Progenitor cell of endocrine pancreas (in vitro differentiated cells): ENCODE data around the gene STAT4. TPM values are rescaled to one million over a fixed set of nuclear protein-coding genes. Genes with fewer than 3 reads are reported as not detected.

Experiments
- DNase-seq: peaks from one replicate; pipeline ENCODE4 v3.0.0; 2021; ENCODE audit warnings: low spot score; ENCODE audit not compliant: unreplicated experiment
- H3K27ac Mint-ChIP-seq: 2 replicates; pipeline ENCODE4 v1.8.0; 2021; ENCODE audit warnings: mild to moderate bottlenecking, moderate library complexity, mixed read lengths
- H3K27me3 Mint-ChIP-seq: 2 replicates; pipeline ENCODE4 v1.8.0; 2021; ENCODE audit warnings: mixed read lengths
- H3K36me3 Mint-ChIP-seq: 2 replicates; pipeline ENCODE4 v1.8.0; 2022; ENCODE audit warnings: mixed read lengths; ENCODE audit not compliant: insufficient read depth
- H3K4me1 Mint-ChIP-seq: 2 replicates; pipeline ENCODE4 v1.8.0; 2021; ENCODE audit warnings: low read depth, mixed read lengths
- H3K4me3 Mint-ChIP-seq: 2 replicates; pipeline ENCODE4 v1.8.0; 2021; ENCODE audit warnings: low read depth, mild to moderate bottlenecking, moderate library complexity, mixed read lengths
- H3K9me3 Mint-ChIP-seq: 2 replicates; pipeline ENCODE4 v1.8.0; 2021; ENCODE audit warnings: low read depth, mixed read lengths
- total RNA-seq: library from RNA; stranded (reverse); gene quantifications from 2 replicates; pipeline ENCODE4 v1.2.1, GENCODE V29; 2021
- TF ChIP-seq, protein P1 (sequence below): fragments of 200-600 bp; sonication (generic); IDR thresholded peaks from one replicate; pipeline ENCODE4 v1.5.0; 2021; ENCODE audit warnings: antibody characterized with exemption, mild to moderate bottlenecking; ENCODE audit not compliant: unreplicated experiment

Gene STAT4
- total RNA-seq, 1 donor from 2014 or later: 18.8 TPM

DNA sequence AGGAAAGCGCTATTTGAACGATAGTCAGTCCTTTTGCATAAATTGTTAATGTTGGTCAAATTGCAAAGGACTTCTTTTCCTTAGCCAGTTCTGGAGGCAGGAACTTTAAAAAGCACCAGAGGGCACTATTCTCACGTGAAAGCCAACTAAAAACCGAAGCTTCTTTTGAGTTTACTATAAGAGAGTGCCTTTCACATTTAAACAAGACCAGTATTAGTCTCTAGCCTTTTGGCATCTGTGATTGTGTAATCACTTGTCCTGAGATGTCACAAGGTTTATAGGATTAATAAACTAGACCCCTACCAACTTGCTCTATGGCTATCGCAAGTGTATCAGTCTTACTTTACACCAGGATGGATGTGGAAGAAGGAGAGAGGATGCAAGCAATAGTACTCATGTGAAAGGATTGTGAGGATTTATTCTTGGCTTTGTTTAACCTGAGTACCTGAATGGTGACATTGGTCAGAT lies 14.4 kb upstream of the STAT4 start:
- TF ChIP-seq, protein P1, sequence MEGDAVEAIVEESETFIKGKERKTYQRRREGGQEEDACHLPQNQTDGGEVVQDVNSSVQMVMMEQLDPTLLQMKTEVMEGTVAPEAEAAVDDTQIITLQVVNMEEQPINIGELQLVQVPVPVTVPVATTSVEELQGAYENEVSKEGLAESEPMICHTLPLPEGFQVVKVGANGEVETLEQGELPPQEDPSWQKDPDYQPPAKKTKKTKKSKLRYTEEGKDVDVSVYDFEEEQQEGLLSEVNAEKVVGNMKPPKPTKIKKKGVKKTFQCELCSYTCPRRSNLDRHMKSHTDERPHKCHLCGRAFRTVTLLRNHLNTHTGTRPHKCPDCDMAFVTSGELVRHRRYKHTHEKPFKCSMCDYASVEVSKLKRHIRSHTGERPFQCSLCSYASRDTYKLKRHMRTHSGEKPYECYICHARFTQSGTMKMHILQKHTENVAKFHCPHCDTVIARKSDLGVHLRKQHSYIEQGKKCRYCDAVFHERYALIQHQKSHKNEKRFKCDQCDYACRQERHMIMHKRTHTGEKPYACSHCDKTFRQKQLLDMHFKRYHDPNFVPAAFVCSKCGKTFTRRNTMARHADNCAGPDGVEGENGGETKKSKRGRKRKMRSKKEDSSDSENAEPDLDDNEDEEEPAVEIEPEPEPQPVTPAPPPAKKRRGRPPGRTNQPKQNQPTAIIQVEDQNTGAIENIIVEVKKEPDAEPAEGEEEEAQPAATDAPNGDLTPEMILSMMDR: peak; percentile 72
- H3K4me3 Mint-ChIP-seq: no peak overlapping the region
- no peaks in the 10 kb centered on the region for H3K27me3 Mint-ChIP-seq
- H3K36me3 Mint-ChIP-seq: peaks cover 6% of the 10 kb centered on the region
- peaks cover 37% of the 10 kb centered on the region for H3K4me1 Mint-ChIP-seq
- H3K27ac Mint-ChIP-seq: peak overlapping the region; percentile 79
- DNase-seq: no peak
- H3K9me3 Mint-ChIP-seq: peaks cover 8% of the 10 kb centered on the region

DNA sequence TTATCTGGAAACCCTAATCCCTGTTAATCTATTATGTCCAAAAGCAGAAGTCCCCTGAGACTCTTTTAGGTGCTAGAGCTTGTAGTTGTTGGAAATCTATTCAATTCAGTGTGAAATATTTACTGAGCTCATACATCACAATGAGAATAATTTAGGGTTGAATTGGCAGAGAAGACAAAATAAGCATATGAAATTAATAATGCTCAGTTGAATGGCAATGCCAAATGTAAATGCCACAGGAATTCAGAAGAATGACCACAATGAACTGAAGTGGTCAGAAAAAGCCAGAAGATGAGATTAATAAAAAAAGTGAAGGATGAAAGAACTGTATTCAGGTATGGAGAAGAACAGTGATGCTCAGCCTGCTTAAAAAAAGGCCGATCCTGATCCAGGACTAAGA lies 8.0 kb upstream of the STAT4 start:
- Mint-ChIP-seq H3K4me3 (no peak overlapping the region), H3K27ac (no peak overlapping the region), H3K27me3 (no peaks in the 10 kb centered on the region), H3K9me3 (peaks cover 8% of the 10 kb centered on the region), H3K4me1 (peaks cover 13% of the 10 kb centered on the region), H3K36me3 (peaks cover 7% of the 10 kb centered on the region)
- no peak for DNase-seq
- TF ChIP-seq, protein P1: no peak

DNA sequence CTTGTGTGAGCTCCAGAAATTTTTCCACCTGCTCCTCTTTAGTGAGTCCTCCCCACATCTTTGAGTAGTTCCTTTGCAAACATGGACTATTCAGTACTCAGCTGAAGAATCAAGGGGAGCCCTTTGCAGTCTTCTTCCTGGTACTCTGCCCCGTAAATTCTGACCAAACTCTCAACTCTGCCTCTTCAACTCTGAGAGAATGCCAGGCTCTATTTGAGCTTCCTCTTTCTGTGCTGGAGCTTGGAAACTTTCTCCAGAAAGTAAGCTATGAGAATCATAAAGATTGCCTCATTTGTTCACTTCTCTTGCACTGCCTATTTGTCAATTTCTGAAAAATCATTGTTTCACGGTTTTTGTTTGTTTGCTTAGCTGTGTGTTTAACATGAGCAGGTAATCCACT lies 7.4 kb upstream of the STAT4 start:
- TF ChIP-seq, protein P1: no peak
- DNase-seq: no peak
- peaks cover 7% of the 10 kb centered on the region for H3K36me3 Mint-ChIP-seq
- no peaks in the 10 kb centered on the region for H3K27me3 Mint-ChIP-seq
- H3K4me1 Mint-ChIP-seq: peaks cover 10% of the 10 kb centered on the region
- no peak overlapping the region for H3K27ac Mint-ChIP-seq
- peaks cover 7% of the 10 kb centered on the region for H3K9me3 Mint-ChIP-seq
- no peak overlapping the region for H3K4me3 Mint-ChIP-seq

DNA sequence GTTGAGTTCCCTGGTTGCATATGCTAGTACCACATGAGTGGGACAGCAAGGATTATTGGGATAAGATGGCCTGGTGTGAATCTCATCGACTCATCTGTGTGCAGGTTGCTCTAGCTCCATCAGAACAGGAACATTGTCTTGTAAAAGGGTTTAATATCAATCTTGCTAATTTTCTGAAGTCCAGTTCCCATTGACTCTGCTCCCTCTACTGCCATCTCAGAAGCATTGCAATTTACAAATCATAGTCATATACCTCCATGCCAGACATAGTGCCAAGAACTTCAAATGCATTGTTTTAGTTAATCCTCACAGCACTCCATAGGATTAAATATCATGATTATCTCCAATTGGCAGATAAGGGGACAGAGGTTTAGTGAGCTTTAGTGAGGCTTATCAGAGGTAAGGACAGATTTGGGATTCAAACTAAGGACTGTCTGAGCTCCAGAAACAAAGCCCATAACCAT lies 4.8 kb upstream of the STAT4 start:
- Mint-ChIP-seq H3K27me3 (no peaks in the 10 kb centered on the region), H3K9me3 (no peaks in the 10 kb centered on the region), H3K4me3 (no peak overlapping the region), H3K27ac (no peak overlapping the region), H3K36me3 (peaks cover 1% of the 10 kb centered on the region), H3K4me1 (peaks cover 13% of the 10 kb centered on the region)
- DNase-seq: no peak
- TF ChIP-seq, protein P1: peak; percentile 52

DNA sequence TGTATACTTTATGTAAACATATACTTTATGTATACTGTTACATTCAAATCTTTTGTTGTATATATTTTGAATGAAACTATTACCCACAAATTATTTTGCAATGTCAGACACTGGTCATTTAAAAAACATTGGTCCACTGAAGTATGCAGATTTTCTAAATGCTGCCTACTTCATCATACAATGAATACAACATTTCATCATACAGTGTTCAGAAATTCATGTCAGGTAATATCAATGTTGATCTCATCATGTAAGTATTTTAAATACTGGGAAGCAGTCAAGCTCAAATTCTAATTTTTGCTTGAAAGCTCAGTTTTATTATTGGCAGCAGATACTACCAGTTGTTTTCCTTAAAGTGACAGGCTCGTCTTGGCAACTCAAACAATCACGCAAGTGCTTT lies 2.9 kb upstream of the STAT4 start:
- Mint-ChIP-seq H3K27me3 (peaks cover 9% of the 10 kb centered on the region), H3K9me3 (no peaks in the 10 kb centered on the region), H3K27ac (no peak overlapping the region)

More for the DNA sequence above, 2.9 kb upstream of the STAT4 start:
- no peak for DNase-seq
- H3K36me3 Mint-ChIP-seq: no peaks in the 10 kb centered on the region
- H3K4me3 Mint-ChIP-seq: no peak overlapping the region
- TF ChIP-seq, protein P1: no peak
- H3K4me1 Mint-ChIP-seq: peaks cover 15% of the 10 kb centered on the region
